ENCODE data around the gene THAP7.

GRCh38 chr22:21033895-21034294 lies 32.0 kb upstream of the THAP7 start:
- TF ChIP-seq CTCF (IDR thresholded peaks at IDR 0.05), result no peak
- TF ChIP-seq EZH2phosphoT487 (IDR thresholded peaks at IDR 0.05), result no peak
- TF ChIP-seq EZH2 (IDR thresholded peaks at IDR 0.05), result no peak

Measured in neural progenitor cell (in vitro differentiated cells).